ENCODE data around the gene RIPOR1. TPM values are rescaled to one million over a fixed set of nuclear protein-coding genes. Genes with fewer than 3 reads are reported as not detected.

Gene RIPOR1
- total and polyA plus RNA-seq, 2 experiments from 2014 or later = 29.5 to 35.7 TPM

DNA sequence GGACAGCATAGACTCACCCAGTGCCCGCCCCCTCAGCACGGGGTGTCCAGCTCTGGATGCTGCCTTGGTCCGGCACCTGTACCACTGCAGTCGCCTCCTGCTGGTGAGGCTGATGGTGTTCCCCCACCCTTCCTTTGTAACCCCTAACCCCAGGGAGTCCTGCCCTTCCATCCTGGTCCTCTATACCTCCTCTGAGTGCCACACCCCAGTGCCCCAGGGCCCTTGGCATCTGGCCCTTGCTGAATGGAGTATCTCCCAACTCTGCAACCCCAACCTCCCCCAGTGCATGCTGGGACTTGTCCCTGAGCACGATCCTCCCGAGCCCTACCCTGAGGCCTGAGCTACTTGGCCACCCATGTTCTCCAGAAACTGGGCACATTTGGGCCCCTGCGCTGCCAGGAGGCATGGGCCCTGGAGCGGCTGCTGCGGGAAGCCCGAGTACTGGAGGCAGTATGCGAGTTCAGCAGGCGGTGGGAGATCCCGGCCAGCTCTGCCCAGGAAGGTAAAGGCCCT, 15.8 kb downstream of the RIPOR1 start:
- Histone ChIP-seq H3K4me3 (no peak overlapping the region), H3K9me3 (ENCODE audit: low read depth) (no peaks in the 10 kb centered on the region), H3K27me3 (no peaks in the 10 kb centered on the region), H3K4me1 (ENCODE audit: low read depth) (no peaks in the 10 kb centered on the region), H3K27ac (no peak overlapping the region), H3K36me3 (peaks cover 8% of the 10 kb centered on the region)
- DNase-seq (ENCODE audit: low read depth in 1 of 2, low spot score in 1 of 2) = no peak
- TF ChIP-seq, protein P1, sequence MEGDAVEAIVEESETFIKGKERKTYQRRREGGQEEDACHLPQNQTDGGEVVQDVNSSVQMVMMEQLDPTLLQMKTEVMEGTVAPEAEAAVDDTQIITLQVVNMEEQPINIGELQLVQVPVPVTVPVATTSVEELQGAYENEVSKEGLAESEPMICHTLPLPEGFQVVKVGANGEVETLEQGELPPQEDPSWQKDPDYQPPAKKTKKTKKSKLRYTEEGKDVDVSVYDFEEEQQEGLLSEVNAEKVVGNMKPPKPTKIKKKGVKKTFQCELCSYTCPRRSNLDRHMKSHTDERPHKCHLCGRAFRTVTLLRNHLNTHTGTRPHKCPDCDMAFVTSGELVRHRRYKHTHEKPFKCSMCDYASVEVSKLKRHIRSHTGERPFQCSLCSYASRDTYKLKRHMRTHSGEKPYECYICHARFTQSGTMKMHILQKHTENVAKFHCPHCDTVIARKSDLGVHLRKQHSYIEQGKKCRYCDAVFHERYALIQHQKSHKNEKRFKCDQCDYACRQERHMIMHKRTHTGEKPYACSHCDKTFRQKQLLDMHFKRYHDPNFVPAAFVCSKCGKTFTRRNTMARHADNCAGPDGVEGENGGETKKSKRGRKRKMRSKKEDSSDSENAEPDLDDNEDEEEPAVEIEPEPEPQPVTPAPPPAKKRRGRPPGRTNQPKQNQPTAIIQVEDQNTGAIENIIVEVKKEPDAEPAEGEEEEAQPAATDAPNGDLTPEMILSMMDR (IDR thresholded peaks at IDR 0.05; ENCODE audit: low read depth, low read length) = no peak

DNA sequence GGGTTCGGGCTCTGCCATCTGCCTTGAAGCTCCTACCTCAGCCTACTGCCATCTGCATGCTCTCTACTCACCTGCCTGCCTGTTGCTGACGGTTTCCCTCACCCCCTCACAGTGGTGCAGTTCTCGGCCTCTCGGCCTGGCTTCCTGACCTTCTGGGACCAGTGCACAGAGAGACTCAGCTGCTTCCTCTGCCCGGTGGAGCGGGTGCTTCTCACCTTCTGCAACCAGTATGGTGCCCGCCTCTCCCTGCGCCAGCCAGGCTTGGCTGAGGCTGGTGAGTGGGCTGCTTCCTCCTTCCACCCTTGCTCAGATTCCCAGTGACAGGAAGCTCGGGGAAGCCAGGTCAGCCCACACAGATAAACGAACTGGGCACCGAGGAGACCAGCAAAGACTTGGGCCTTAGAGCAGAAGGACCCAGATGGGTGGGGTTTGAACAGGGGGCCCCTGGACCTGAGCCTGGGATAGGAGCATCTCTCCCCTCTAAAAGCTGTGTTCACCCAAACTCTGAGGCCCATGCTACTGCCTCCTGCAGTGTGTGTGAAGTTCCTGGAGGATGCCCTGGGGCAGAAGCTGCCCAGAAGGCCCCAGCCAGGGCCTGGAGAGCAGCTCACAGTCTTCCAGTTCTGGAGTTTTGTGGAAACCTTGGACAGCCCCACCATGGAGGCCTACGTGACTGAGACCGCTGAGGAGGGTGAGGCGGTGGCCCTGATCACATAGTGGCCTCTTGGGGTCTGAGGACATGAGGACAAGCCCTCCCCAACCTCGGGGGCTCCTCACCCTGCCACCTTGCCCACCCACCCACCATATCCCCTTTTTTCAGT, 16.4 kb downstream of the RIPOR1 start:
- H3K36me3 ChIP-seq = peaks cover 8% of the 10 kb centered on the region
- DNase-seq (ENCODE audit: low read depth in 1 of 2, low spot score in 1 of 2) = no peak

DNA sequence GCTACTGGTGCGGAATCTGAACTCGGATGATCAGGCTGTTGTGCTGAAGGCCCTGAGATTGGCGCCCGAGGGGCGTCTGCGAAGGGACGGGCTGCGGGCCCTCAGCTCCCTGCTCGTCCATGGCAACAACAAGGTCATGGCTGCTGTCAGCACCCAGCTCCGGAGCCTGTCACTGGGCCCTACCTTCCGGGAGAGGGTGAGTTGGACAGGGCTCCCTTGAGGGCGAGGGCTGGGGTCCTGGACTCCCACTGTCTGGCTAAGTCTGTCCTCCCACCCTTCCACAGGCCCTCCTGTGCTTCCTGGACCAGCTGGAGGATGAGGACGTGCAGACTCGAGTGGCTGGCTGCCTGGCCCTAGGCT, 17.0 kb downstream of the RIPOR1 start:
- TF ChIP-seq, protein P1 (IDR thresholded peaks at IDR 0.05; ENCODE audit: low read depth, low read length) = no peak
- peaks cover 8% of the 10 kb centered on the region for H3K36me3 ChIP-seq
- H3K27me3 ChIP-seq = no peaks in the 10 kb centered on the region
- DNase-seq (ENCODE audit: low read depth in 1 of 2, low spot score in 1 of 2) = no peak
- H3K4me3 ChIP-seq = no peak overlapping the region
- H3K4me1 ChIP-seq (ENCODE audit: low read depth) = no peaks in the 10 kb centered on the region
- no peaks in the 10 kb centered on the region for H3K9me3 ChIP-seq (ENCODE audit: low read depth)
- H3K27ac ChIP-seq = no peak overlapping the region

More for the DNA sequence above, 16.4 kb downstream of the RIPOR1 start:
- no peak overlapping the region for H3K4me3 ChIP-seq
- H3K27ac ChIP-seq = no peak overlapping the region
- H3K27me3 ChIP-seq = no peaks in the 10 kb centered on the region
- no peaks in the 10 kb centered on the region for H3K9me3 ChIP-seq (ENCODE audit: low read depth)
- H3K4me1 ChIP-seq (ENCODE audit: low read depth) = no peaks in the 10 kb centered on the region
- TF ChIP-seq, protein P1 (IDR thresholded peaks at IDR 0.05; ENCODE audit: low read depth, low read length) = no peak

DNA sequence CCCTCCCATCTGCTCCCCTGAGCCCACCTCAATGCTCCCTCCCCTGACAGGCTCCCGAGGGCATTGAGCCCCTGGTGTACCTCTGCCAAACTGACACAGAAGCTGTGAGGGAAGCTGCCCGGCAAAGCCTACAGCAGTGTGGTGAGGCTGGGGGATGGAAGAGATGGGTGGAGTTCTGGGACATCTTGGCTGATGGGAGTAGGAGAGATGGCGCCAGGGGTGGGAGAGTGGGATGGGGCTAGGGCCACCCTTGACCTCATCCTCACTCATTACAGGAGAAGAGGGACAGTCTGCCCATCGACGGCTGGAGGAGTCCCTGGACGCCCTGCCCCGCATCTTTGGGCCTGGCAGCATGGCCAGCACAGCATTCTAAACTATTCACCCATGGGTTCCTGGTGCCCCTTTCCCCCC, 17.5 kb downstream of the RIPOR1 start:
- Histone ChIP-seq H3K27ac (no peak overlapping the region), H3K4me3 (no peak overlapping the region), H3K4me1 (ENCODE audit: low read depth) (no peaks in the 10 kb centered on the region), H3K9me3 (ENCODE audit: low read depth) (no peaks in the 10 kb centered on the region), H3K36me3 (peaks cover 8% of the 10 kb centered on the region), H3K27me3 (no peaks in the 10 kb centered on the region)
- no peak for DNase-seq (ENCODE audit: low read depth in 1 of 2, low spot score in 1 of 2)
- TF ChIP-seq, protein P1 (IDR thresholded peaks at IDR 0.05; ENCODE audit: low read depth, low read length) = no peak

DNA sequence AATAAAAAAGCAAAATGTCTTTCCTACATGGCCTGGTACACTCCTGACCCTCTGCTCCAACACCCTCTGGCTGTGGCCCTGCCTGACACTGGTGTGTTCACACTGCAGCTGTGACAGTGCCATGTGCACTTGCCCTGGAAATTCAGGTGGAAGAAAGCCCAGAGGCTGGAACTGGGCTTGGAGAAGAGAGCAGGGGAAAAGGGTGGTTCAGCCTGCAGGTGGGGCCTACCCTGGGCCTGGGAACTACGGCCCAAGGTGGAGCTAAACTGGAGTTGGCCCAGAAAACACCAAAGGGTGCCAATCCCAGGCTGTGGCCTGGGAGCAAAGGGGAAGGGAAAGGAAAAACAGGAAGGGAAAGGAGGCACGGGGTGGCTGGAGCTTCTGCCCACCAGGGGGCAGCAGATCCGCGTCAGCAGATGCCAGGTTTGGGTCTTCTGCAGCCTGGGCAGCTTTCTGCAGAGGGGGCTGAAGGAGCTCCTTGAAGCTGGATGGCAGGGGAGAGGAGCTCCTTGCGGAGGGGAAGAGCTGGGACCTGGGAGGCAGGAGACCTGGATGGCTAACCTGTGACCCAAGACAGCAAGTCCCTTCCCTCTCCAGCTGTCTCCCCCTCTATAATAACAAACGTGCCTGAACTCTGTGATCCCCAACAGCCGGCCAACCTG, 18.3 kb downstream of the RIPOR1 start:
- H3K27ac ChIP-seq = peak overlapping the region; percentile 26
- peak; percentile 76 to 81 for DNase-seq (ENCODE audit: low read depth in 1 of 2, low spot score in 1 of 2)

More for the DNA sequence above, 18.3 kb downstream of the RIPOR1 start:
- Histone ChIP-seq H3K4me1 (ENCODE audit: low read depth) (no peaks in the 10 kb centered on the region), H3K36me3 (peaks cover 2% of the 10 kb centered on the region), H3K4me3 (no peak overlapping the region), H3K27me3 (no peaks in the 10 kb centered on the region), H3K9me3 (ENCODE audit: low read depth) (no peaks in the 10 kb centered on the region)
- TF ChIP-seq, protein P1 (IDR thresholded peaks at IDR 0.05; ENCODE audit: low read depth, low read length) = peak; percentile 90
